Measurements from ENCODE around the gene DLEC1.
"Not testable (repeated sequence)": the region's sequence is repeated elsewhere in the genome, so short reads cannot be mapped to it uniquely, and the experiment has no call there.

Gene DLEC1

GRCh38 chr3:38134517-38135143, 95.6 kb downstream of the DLEC1 start:
- in situ Hi-C loops (cut with MboI; ENCODE audit: low sequenced_read_pairs) = not testable (repeated sequence)

DNA sequence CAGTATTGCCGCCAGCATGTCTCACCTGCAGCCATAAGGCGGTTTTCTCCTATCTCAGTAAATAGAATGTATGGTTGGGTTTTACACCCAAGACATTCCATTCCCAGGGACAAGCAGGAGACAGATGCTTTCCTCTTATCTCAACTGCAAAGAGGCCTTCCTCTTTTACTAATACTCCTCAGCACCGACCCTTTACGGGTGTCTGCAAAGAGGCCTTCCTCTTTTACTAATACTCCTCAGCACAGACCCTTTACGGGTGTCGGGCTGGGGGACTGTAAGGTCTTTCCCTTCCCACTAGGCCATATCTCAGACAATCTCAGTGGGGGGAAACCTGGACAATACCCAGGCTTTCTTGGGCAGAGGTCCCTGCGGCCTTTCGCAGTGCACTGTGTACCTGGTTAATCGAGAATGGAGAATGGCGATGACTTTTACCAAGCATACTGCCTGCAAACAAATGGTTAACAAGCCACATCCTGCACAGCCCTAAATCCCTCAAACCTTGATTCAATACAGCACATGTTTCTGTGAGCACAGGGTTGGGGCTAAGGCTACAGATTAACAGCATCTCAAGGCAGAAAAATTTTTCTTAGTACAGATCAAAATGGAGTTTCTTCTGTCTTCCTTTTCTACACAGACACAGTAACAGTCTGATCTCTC, 96.7 kb downstream of the DLEC1 start:
- in situ Hi-C loops (cut with MboI; ENCODE audit: low sequenced_read_pairs) = not testable (repeated sequence)

- in situ Hi-C loops (cut with MboI; ENCODE audit: low sequenced_read_pairs) = no loop called here
These were observed 97.4 kb downstream of the DLEC1 start for GRCh38 chr3:38136393-38136776.

DNA sequence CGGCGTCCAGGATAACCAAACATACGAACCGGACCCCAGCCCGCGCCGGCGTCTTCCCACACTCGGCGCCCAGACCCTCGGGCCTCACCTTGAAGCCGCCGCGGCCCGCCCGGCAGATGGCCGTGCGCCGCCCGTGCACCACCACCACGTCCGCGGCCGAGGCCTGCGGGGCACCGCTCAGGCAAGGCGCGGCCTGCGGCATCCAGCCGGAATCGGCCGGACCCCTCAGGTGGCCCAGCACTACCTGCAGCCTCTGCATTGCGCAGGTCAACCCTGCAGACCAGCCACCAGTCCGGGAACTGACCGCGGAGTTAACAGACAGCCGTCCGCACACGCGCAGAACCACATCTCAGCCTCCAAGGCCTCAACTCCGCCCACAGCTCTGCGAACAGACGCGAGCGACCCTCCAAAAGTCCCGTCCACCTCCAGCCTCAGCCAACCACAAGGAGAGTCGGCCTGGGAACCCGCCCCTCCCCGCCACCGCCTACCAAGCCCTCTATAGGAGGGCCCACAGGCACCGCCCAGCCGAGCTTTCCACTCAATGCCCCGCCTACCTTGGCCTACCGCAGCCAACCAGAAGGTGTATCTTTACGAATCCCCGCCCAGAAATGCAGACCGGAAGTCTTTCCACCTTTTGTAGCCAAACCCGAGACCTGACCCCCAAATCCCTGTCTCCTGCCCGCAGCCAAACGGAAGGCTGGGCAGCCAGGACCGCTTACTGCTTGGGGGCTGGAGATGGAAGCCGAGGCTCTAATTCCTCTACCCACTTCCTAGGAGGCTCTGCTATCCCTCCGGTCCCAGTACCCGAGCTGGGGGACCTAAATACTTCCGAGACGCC, 98.0 kb downstream of the DLEC1 start, which contains the start of gene ACAA1:
Gene ACAA1, minus strand, starts transcription at position 351 of the 838 bp plus-strand sequence. Its CDS starts 92 bp downstream, at position 259.
- in situ Hi-C loops (cut with MboI; ENCODE audit: low sequenced_read_pairs) = no loop called here

- in situ Hi-C loops (cut with MboI; ENCODE audit: low sequenced_read_pairs) = no loop called here
These were observed 98.8 kb downstream of the DLEC1 start for GRCh38 chr3:38137615-38138348.

DNA sequence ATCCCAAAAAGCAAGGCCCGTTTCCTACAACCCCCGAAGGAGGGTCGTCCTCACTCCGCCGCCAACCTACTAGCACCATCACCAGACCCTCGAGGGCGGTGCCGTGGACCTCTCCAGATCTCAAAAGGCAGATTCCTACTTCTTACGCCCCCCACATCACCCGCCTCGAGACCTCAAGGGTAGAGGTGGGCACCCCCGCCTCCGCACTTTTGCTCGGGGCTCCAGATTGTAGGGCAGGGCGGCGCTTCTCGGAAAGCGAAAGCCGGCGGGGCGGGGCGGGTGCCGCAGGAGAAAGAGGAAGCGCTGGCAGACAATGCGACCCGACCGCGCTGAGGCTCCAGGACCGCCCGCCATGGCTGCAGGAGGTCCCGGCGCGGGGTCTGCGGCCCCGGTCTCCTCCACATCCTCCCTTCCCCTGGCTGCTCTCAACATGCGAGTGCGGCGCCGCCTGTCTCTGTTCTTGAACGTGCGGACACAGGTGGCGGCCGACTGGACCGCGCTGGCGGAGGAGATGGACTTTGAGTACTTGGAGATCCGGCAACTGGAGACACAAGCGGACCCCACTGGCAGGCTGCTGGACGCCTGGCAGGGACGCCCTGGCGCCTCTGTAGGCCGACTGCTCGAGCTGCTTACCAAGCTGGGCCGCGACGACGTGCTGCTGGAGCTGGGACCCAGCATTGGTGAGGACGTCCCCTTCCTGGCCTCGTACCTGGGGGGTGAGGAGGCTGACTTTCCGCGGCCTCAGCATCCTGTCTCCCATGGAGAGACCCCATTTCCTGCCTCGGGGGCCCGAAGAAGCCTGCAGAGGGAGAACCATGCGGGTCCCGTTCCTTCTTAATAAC, 99.6 kb downstream of the DLEC1 start, which contains the start of gene MYD88:
Gene MYD88, plus strand, starts transcription at position 313 of the 842 bp plus-strand sequence. Its CDS starts 40 bp downstream, at position 353.
- in situ Hi-C loops (cut with MboI; ENCODE audit: low sequenced_read_pairs) = no loop called here

DNA sequence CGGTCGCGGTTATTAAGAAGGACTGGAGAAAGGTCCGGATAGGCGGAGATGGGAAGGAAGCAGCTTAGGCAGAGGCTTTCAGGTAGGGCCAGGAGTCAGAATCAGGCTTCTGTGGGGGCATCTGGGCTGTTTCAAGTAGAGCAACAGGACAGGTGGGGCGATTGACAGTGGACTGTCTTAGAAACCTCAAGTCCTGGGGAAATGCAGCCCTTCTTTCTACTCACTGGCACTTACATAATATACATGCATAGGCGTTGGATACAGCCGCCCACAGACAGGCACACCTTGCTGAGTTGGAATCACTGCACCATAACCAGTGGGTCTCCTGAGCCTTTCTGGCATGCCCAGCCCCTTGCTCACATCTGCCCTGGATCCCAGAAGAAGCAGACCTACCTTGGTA, 100.2 kb downstream of the DLEC1 start:
- in situ Hi-C loops (cut with MboI; ENCODE audit: low sequenced_read_pairs) = no loop called here

DNA sequence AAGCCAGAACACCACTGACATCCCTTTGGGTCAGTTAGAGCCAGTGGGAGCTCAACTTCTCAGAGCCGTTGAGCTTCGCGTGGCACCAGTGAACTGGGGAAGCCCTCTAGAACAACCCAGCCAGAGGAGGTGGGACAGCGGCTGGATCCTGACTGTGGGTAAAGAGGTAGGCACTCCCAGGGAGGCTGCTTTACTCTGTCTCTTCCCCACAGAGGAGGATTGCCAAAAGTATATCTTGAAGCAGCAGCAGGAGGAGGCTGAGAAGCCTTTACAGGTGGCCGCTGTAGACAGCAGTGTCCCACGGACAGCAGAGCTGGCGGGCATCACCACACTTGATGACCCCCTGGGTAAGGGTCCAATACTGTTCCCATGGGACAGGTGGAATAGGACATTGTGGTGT, 100.6 kb downstream of the DLEC1 start:
- in situ Hi-C loops (cut with MboI; ENCODE audit: low sequenced_read_pairs) = no loop called here

DNA sequence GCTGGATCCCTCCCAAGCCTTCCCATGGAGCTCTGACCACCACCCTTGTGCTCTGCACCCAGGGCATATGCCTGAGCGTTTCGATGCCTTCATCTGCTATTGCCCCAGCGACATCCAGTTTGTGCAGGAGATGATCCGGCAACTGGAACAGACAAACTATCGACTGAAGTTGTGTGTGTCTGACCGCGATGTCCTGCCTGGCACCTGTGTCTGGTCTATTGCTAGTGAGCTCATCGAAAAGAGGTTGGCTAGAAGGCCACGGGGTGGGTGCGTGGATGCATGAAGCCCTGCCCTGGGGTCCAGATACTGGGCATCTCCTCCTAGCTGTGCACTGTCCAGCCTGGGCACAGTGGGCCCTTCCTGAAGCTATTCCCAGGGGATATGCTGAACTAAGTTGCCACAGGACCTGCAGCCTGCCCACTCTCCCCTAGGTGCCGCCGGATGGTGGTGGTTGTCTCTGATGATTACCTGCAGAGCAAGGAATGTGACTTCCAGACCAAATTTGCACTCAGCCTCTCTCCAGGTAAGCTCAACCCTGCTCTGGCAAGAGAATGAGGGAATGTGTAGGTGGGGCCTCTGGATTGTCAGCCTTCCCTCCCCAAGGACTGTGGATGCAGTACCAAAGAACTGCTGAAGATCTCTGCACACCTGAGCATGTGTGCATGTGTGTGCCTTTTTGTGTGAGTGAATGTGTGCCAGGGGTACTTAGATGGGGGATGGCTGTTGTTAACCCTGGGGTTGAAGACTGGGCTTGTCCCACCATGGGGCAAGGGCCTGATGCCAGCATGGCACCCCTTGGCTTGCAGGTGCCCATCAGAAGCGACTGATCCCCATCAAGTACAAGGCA, 101.5 kb downstream of the DLEC1 start:
- in situ Hi-C loops (cut with MboI; ENCODE audit: low sequenced_read_pairs) = no loop called here

DNA sequence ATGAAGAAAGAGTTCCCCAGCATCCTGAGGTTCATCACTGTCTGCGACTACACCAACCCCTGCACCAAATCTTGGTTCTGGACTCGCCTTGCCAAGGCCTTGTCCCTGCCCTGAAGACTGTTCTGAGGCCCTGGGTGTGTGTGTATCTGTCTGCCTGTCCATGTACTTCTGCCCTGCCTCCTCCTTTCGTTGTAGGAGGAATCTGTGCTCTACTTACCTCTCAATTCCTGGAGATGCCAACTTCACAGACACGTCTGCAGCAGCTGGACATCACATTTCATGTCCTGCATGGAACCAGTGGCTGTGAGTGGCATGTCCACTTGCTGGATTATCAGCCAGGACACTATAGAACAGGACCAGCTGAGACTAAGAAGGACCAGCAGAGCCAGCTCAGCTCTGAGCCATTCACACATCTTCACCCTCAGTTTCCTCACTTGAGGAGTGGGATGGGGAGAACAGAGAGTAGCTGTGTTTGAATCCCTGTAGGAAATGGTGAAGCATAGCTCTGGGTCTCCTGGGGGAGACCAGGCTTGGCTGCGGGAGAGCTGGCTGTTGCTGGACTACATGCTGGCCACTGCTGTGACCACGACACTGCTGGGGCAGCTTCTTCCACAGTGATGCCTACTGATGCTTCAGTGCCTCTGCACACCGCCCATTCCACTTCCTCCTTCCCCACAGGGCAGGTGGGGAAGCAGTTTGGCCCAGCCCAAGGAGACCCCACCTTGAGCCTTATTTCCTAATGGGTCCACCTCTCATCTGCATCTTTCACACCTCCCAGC, 102.4 kb downstream of the DLEC1 start:
- in situ Hi-C loops (cut with MboI; ENCODE audit: low sequenced_read_pairs) = no loop called here

GRCh38 chr3:38141952-38142273, 102.9 kb downstream of the DLEC1 start:
- in situ Hi-C loops (cut with MboI; ENCODE audit: low sequenced_read_pairs) = no loop called here

GRCh38 chr3:38142959-38143358, 104.0 kb downstream of the DLEC1 start:
- in situ Hi-C loops (cut with MboI; ENCODE audit: low sequenced_read_pairs) = no loop called here

DNA sequence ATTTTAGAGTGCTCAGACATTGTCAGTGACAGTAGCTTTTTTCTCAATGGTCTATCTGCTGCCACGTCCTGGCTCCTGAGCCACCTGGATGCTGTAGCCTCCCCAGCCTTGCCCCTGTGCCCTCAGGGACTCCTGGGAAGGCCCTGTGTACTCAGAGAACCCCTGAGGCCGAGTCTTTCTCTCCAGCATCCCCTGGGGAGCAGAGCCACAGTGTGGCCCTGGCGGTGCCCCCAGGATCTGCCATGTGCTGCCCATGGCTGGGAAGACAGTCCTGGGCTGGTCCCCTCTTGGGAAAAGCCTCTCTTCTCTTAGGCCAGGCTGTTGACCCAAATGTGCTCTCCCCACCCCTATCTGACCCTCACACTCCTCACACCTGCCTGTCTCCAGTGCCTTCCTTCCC, 104.5 kb downstream of the DLEC1 start:
- in situ Hi-C loops (cut with MboI; ENCODE audit: low sequenced_read_pairs) = no loop called here

- in situ Hi-C loops (cut with MboI; ENCODE audit: low sequenced_read_pairs) = no loop called here
These were observed 107.5 kb downstream of the DLEC1 start for GRCh38 chr3:38146504-38146903.

DNA sequence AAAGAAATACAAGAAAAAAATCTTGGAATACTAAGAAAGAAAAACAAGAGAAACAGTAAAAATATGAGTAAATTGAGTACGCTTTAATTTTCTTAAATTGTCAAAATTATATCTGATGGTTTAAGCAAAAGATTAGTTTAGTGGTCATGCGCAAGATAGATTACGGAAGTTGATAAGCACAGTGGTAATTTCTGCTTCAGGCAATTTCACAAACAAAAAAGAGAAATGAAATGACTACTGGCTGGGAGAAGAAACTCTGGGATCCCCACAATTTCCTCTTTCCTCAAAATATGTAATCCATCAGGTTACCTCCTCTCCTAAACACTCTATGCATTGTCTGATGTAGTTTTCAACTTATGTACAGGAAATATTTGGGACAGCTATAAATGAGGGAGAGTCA, 108.4 kb downstream of the DLEC1 start:
- in situ Hi-C loops (cut with MboI; ENCODE audit: low sequenced_read_pairs) = no loop called here

- in situ Hi-C loops (cut with MboI; ENCODE audit: low sequenced_read_pairs) = no loop called here
These were observed 109.4 kb downstream of the DLEC1 start for GRCh38 chr3:38148311-38148882.

DNA sequence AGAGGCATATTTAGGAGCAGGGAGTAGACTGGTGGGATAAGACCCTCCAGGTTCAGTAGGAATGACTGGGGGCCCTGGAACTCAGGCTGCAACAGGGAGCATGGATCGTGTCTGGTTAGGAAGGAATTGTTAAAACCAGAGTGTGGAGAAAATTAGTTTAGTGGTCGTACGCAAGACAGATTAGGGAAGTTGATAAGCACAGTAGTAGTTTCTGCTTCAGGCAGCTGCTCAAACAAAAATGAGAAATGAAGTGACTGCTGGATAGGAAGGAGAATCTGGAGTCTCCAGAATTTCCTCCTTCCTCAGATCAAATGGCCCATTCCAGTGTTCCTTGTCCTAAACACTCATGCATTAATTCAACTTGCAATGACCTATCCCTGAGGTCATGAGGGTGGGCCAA, 110.7 kb downstream of the DLEC1 start:
- in situ Hi-C loops (cut with MboI; ENCODE audit: low sequenced_read_pairs) = no loop called here

- in situ Hi-C loops (cut with MboI; ENCODE audit: low sequenced_read_pairs) = no loop called here
These were observed 111.9 kb downstream of the DLEC1 start for GRCh38 chr3:38150780-38151528.

Measured in HL-60/S4 (cell line).